NCI-H2196 (cell line): ENCODE measurements around the gene CRLF1.

Source experiments
- DNase-seq: peaks from one replicate; lab custom pipeline; 2025; ENCODE audit not compliant: unreplicated experiment; lab: John Stamatoyannopoulos, UW

CRLF1 gene

DNA sequence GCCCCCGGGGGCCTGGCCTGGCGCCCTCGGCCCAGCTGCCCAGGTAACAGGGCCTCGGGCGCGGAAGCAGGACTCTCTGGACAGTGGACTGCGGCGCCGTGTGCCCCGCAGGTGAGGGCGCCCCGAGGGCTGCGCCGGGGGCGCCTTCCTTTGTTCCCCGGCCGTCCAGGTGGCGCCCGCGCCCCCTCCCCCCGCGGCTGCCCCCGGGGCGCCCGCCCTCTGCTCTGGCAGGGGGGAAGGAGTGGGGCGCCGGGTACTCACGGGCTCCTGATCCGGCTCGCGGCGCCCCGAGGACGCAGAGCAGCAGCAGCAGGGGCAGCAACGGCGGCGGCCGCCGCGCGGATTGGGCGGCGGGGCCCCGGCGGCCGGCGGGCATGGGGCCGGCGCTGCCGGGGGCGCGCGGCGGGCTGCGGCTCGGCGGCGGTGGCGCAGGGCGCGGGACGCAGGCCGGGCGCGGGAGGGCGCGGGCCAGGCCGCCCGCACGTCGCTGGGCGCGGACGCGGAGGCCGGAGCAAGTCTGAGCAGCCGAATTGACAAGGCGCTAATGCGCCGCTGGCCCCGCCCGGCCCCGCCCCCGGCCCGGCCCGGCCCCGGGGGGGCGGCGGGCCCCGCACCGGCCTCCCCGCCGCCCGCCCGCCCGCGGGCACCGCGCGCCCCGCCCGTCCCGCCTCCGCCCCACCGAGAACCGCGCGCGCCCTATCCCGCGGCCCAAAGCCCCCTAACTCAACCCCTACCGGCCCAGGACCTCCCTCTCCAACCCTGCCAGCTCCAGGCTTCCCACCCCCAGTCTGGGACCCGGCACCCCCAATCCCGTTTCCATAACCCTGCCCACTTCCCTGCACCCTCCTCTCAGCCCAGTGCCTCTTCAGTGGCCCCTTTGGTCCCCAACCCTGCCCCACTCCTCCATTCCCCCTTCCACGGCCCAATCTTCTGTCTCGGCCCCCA is at the start of gene CRLF1:
Gene CRLF1, minus strand, starts transcription at position 519 of the 945 bp plus-strand sequence. Its CDS starts 143 bp downstream, at position 376.
- no peak for DNase-seq

DNA sequence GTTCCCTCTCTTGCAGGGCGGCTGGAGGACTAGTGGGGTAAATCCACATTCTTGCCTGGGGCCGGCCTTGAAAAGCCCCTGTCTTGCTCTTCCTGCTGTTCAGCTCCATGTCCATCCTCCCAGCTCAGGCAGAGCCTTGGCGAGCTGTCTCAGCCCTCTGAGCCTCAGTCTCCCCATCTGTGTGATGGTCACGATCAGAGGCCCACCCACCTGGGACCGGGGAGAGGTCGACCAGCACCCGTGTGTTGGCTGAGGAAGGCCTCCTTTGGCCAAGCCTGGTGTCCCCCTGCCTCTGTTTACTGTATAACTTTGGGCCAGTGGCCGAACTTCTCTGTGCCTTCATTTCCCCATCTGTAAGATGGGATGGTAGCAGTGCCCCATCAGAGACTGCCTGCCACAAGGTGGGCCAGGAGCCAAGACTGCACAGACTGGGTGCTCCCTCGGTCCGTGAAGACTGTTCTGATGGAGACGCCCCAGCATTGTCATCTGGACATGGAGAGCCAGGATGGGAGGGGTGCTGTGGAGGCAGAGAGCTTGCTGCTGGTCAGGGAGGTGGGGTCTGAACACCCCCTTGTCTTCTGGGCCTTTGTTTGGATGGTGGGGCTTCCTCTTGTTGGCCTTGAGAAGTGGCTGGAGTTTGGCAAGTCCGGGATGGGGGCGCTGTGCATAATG is 48.7 kb upstream of the CRLF1 start:
- DNase-seq = no peak

GRCh38 chr19:18654469-18654868 is 47.9 kb upstream of the CRLF1 start:
- no peak for DNase-seq

DNA sequence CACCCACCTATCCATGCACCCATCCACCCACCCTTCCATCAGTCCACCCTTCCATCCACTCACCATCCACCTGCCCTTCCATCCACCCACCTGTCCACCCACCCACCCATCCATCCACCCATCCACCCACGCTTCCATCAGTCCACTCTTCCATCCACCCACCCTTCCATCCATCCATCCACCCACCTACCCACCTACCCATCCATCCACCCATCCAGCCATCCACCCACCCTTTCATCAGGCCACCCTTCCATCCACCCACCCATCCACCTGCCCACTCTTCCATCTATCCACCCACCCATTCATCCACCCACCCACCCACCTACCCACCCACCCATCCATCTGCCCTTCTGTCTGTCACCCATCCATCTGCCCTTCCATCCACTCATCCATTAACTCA is 47.3 kb upstream of the CRLF1 start:
- no peak for DNase-seq

- DNase-seq = no peak
Observed at GRCh38 chr19:18651733-18652132, 45.1 kb upstream of the CRLF1 start.

DNA sequence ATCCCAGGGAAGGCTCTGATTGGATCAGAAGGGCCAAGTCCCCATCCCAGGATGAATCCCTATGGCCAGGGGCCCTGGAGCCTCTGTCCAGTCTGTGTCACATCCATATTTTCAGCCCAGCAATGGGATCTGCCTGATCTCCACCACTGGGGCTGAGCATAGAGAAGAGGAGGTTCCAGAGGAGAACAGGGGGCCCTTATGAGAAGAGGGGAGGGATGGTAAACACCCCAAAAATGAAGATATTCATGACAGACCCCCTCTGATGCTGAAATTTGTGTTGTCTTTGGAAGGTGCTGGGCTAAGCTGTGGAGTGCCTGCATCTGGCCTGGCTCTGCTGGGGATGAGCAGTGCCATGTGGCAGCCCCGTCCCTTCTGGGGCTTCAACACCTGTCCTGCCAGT is 44.7 kb upstream of the CRLF1 start:
- DNase-seq = no peak

- no peak for DNase-seq
Observed at GRCh38 chr19:18650468-18651041, 44.0 kb upstream of the CRLF1 start.

DNA sequence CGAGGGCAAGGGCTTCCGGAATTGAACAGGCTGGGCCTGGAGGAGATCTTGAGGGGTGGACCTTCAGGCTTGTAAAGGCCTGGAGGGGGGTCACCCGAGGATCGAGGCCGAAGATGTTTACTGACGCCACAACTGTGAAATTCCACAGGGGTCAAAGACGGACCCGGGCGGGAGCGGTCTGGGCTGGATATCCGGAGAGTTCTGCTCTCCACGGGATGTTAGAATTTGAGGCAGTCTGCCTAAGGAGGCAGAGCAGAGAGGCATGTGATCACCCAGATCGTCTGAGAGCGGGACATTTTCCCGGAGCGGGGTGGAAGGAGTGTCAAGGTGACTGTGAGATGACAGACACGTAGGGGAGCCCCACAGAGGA is 43.4 kb upstream of the CRLF1 start:
- no peak for DNase-seq

GRCh38 chr19:18649371-18650020 is 42.9 kb upstream of the CRLF1 start:
- DNase-seq = no peak

DNA sequence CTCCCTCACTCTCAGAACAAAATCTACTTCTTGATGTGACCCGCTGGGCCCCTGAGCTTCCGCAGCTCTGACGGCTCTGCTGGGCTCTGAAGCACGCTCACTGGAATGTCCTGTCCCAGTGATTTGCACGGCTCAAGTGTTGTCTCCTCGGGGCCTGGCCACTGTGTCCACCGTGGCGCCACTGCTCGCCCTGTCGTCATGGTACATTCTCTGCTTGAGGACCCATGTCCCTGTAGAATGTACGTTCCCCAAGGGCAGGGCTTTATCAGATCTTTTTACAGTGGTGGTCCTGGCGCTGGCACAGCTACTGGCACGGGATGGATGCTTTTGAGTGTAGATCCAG is 42.3 kb upstream of the CRLF1 start:
- DNase-seq = no peak

GRCh38 chr19:18647807-18648206 is 41.2 kb upstream of the CRLF1 start:
- DNase-seq = no peak

DNA sequence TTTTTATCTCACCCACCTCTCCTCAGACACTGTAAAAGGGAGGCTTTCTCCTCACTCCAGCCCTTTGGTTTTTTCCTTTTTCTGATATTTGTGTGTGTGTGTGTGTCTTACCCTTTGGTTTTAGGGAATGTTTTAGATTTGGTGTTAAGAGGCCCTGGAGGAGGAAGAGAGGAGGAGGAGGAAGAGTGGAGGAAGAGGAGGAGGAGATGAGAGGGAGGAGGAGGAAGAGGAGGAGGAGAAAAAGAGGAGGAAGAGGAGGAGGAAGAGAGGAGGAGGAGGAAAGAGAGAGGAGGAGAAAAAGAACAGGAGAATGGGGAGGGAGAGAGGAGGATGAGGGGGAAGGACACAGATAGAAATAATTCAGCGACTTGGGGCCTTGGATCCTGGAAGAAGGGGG is 40.8 kb upstream of the CRLF1 start:
- no peak for DNase-seq

DNA sequence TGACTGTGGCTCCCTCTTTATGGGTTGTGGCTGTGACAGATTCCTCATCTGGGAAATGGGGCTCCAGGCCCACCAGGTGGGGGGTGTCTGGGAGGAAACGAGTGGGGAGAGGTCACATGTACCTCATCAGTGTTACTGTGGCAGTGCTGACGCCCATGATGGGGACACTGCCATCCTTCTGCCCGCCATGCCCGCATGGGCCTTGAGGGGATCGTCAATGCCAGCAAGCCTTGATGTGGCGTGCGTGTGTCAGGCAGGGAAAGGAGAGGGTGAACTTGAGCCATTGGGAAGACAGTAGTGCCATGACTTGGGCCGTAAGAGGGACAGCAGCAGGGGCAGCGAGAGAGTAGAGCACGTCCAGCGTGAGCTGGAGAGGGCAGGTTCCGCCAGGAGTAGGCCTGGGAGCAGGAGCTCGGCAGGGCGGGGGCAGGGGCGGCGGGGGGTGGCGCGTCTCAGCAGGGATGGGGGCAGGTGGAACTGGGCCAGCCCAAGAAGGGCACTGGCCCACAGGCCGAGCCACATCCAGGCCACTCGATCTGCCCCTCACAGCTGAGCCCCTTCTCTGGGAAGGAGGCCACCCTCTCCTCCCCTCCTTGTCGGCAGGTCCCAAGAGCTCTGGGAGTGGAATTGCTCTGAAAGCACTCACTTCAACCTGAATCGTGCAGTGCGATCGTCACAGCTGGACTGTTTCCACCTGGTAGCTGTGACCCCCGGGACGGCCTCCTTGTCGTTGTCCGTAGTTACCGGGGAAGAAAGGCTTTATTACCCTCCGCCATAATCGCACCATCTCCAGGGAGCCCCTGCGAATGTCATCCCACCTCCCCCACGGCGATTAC is 40.2 kb upstream of the CRLF1 start:
- no peak for DNase-seq

DNA sequence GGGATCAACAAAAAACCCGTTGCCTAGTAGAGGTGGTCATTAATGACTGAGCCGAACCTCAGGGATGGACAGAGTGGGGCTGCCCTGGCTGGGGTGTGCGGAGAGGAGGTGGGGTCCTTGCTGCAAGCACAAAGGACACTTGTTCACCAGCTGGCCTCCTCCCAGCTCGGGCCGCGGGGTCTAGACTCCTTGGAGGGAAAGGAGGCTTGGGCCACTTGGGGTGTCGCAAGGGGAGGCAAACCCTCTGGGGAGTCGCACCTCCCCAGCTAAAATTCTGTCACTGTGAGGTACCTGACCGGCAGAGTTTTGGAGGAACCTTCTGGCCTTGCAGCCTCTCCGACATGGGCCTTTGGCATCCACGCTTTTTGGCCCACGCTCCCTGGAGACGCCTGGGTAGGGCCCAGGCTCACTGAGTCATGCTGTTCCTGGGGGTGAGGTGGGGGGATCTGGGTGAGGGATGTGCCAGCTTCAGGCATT is 38.5 kb upstream of the CRLF1 start:
- no peak for DNase-seq

GRCh38 chr19:18644196-18645034 is 37.8 kb upstream of the CRLF1 start:
- no peak for DNase-seq

GRCh38 chr19:18639706-18640243 is 33.2 kb upstream of the CRLF1 start:
- no peak for DNase-seq

GRCh38 chr19:18637673-18638630 is 31.4 kb upstream of the CRLF1 start:
- DNase-seq = peak; percentile 71

GRCh38 chr19:18636969-18637629 is 30.5 kb upstream of the CRLF1 start, which contains the start of gene KLHL26:
Gene KLHL26, plus strand, starts transcription at chr19:18637028. Its CDS starts 27 bp downstream, at chr19:18637055.
- DNase-seq = no peak
